Activated naive CD8-positive, alpha-beta T cell (primary cell): ENCODE results near the gene IGSF21.

ENCODE experiments used
- H3K27ac Mint-ChIP-seq: one replicate; pipeline ENCODE4 v1.8.0; 2021; ENCODE audit warnings: mixed read lengths
- H3K27me3 Mint-ChIP-seq: one replicate; pipeline ENCODE4 v1.8.0; 2021; ENCODE audit warnings: mixed read lengths
- H3K36me3 Mint-ChIP-seq: one replicate; pipeline ENCODE4 v1.8.0; 2021; ENCODE audit warnings: mixed read lengths
- H3K4me1 Mint-ChIP-seq: one replicate; pipeline ENCODE4 v1.8.0; 2021; ENCODE audit warnings: low read depth, mixed read lengths
- H3K4me3 Mint-ChIP-seq: one replicate; pipeline ENCODE4 v1.8.0; 2021; ENCODE audit warnings: mild to moderate bottlenecking, mixed read lengths
- H3K9me3 Mint-ChIP-seq: one replicate; pipeline ENCODE4 v1.8.0; 2021; ENCODE audit warnings: low read depth, mixed read lengths

The IGSF21 gene

DNA sequence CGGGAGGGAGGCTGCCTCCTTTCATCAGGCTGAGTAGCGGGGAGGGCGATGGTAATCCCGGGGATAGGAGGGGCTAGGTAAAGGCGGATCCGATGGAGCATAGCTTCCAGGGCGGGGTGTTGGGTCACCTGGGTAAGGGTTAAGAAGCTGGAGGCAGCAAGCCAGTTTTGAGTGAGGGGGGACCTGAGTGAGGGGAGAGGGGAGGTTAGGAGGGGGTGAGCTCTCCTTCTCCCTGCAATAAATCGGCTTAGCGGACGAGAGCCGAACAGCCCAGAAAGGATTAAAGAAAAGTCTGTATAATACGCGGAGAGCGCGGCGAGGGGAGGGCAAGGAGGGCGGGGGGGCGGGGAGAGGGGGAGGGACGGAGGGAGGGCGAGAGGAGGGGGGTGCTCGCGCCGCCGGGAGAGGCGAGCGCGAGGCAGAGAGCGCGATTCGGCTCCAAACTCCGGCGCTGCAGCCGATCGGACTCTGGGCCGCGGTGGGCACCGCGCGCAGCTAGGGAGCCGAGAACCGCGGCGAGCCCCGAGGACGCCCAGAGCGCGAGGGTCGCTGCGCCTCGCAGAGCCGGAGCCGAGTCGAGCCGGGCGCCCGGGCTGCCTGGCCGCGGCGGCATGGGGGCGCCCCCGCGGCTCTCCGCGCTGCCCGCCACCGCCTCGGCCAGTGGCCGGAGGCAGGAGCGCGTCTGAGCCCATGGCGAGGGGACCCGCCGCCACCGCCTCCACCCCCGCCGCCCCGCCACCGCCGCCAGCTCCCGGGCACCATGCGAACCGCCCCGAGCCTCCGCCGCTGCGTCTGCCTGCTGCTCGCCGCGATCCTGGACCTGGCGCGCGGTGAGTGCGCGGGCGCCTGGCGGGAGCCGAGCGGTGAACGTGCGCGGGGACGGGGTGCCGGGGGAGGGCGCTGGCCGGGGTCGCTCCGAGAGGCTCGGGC, at the start of gene IGSF21:
Gene IGSF21, plus strand, starts transcription at position 430 of the 930 bp plus-strand sequence. Its CDS starts 331 bp downstream, at position 761.
- H3K36me3 Mint-ChIP-seq: no peaks in the 10 kb centered on the region
- peaks cover 26% of the 10 kb centered on the region for H3K27me3 Mint-ChIP-seq
- H3K9me3 Mint-ChIP-seq: no peaks in the 10 kb centered on the region
- peaks cover 16% of the 10 kb centered on the region for H3K4me1 Mint-ChIP-seq
- H3K4me3 Mint-ChIP-seq: no peak within 1 kb of the TSS
- H3K27ac Mint-ChIP-seq: peak within 1 kb of the TSS; percentile 1

DNA sequence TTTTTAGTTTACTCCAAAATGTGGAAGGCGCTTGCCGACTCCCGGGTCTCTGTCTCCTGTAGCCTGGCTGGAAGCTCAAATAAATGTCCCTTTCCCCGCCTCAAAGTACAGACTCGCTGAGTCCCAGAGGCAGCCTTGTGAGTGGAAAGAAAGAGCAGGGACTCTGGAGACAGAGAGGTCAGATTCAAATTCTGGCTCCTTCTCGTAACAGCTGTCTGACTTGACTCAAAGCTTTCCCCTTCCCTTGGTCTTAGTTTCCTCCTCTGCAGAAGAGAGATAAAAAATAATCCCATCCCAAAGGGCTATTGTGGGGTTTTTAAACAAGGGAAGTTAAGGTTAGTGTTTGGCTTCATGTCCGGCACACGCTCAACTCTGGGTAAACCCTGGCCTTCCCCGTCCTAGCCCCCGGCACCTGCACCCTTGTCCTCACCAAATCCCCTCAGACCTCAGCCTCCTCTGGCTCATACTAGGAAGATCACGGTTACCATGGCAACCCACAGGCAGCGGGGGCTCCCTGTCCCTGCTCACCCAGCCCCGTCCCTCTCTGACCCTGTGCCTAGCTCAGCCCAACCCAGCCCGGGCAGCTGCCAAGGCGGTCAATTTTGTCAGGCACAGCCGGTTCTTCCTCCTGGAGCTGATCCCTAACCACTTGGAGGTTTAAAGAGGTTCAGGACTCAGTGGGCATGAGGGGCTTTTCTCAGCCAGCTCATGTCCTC, 49.2 kb upstream of the IGSF21 start:
- no peaks in the 10 kb centered on the region for H3K9me3 Mint-ChIP-seq
- H3K27ac Mint-ChIP-seq: no peak overlapping the region
- H3K27me3 Mint-ChIP-seq: peaks cover 12% of the 10 kb centered on the region
- H3K36me3 Mint-ChIP-seq: no peaks in the 10 kb centered on the region
- H3K4me3 Mint-ChIP-seq: no peak overlapping the region
- no peaks in the 10 kb centered on the region for H3K4me1 Mint-ChIP-seq

DNA sequence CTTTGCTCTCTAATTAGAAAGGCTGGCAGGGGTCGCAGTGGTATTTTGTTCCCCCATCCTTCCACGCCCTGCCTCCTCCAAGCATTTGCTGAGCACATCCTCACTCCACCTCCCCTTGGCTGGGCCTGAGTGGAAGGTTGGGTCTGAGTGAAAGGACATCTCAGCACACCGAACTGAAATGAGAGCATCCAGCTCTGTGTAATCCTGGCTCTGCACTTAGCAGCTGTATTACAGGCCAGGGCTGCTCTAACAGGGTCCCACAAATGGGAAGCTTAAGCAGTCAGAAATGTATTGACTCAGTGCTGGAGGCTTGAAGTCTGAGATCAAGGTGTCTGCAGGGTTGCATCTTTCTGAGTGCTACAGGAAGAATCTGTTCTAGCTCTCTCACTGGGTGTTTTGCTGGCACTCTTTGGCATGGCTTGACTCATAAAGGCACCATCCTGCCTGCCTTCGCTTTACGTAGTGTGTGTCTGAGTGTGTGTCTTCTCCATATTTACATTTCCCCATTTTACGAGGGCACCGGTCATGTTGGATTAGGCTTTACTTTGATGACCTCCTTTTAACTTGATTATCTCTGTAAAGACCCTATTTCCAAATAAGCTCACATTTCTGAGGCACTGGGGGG, 48.5 kb upstream of the IGSF21 start:
- H3K36me3 Mint-ChIP-seq: no peaks in the 10 kb centered on the region
- H3K27me3 Mint-ChIP-seq: peaks cover 12% of the 10 kb centered on the region
- no peak overlapping the region for H3K4me3 Mint-ChIP-seq
- no peaks in the 10 kb centered on the region for H3K4me1 Mint-ChIP-seq
- no peak overlapping the region for H3K27ac Mint-ChIP-seq
- no peaks in the 10 kb centered on the region for H3K9me3 Mint-ChIP-seq

DNA sequence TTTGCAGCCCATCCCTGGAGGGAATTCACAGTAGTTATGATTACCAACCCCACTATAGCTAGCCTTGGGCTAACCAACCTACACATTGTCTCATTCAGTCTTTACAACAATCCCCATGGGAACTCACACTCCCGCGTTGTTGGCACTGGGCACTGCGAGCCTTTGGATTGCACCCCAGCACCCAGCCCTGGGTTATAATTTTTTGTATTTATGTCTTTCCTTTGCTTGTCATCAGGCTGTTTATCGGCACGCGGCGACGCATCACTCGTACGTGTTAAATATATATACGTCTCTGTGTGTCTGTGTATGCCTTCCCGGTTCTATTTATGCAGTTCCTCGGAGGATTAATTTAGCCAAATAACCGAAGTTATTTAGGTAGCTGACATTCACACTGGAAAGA, 47.2 kb upstream of the IGSF21 start:
- Mint-ChIP-seq H3K4me1 (no peaks in the 10 kb centered on the region), H3K9me3 (no peaks in the 10 kb centered on the region), H3K27me3 (peaks cover 6% of the 10 kb centered on the region)

DNA sequence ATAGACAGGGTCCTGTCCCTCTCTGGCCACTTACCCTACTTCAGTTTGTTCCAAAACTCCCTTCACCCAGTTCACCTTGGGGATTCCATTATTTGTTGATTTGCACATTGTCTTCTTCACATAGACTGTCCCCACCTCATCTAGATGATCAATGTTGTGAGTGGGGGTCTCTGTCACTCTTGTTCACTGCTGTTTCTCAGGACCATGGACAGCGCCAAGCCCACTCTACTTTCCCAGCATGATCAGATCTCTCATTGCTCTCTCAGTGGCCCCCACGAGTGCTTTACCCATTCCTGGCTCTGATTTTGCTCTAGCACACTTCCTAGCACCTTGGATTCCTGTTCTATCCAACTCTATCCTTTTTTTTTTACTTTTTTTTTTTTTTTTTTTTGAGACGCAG, 45.4 kb upstream of the IGSF21 start:
- Mint-ChIP-seq H3K27ac (no peak overlapping the region), H3K27me3 (peaks cover 5% of the 10 kb centered on the region), H3K36me3 (no peaks in the 10 kb centered on the region), H3K9me3 (no peaks in the 10 kb centered on the region), H3K4me3 (no peak overlapping the region), H3K4me1 (no peaks in the 10 kb centered on the region)

More for the DNA sequence above, 47.2 kb upstream of the IGSF21 start:
- Mint-ChIP-seq H3K36me3 (no peaks in the 10 kb centered on the region), H3K4me3 (no peak overlapping the region), H3K27ac (no peak overlapping the region)

DNA sequence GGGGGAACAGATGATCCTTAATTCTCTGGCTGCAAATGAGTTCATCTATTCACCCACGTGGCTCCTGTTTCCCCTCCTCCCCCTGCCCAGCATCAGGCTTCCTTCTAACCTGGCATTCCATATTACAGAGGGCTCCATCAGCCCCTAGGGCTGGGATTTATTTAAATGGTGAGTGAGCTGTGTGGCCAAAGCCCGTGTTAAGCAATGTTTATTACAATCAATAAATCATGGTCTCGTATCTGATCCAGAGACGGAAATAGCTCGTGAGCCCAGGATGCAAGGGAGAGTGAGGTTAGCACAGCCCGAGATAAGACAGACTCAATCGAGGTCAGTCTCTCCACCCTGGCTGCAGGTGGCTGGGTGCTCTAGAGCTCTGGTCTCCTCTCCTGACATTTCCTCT, 43.1 kb upstream of the IGSF21 start:
- Mint-ChIP-seq H3K4me3 (no peak overlapping the region), H3K27ac (no peak overlapping the region), H3K4me1 (peaks cover 12% of the 10 kb centered on the region), H3K36me3 (no peaks in the 10 kb centered on the region), H3K9me3 (no peaks in the 10 kb centered on the region), H3K27me3 (peaks cover 3% of the 10 kb centered on the region)

DNA sequence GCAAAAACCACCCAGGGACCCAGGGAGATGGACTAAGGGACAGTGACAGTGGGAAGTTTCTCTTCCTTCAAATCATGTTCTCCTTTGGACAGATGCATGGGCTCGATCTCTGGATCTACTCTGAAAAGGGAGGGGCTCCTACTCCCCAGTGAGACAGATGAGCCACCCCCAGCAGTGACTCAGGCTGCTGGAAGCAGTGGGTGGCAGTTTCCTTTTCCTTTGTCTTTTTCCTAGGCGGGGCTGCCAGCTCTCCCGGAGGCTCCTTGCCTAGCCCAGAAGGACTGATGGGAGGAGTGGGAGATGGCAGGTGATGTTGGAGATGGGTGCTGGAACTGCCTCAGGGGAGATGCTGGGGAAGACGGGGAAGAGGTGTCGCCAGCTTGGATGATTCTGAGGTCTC, 41.0 kb upstream of the IGSF21 start:
- peaks cover 3% of the 10 kb centered on the region for H3K27me3 Mint-ChIP-seq
- no peaks in the 10 kb centered on the region for H3K9me3 Mint-ChIP-seq
- H3K27ac Mint-ChIP-seq: no peak overlapping the region
- H3K36me3 Mint-ChIP-seq: no peaks in the 10 kb centered on the region
- H3K4me1 Mint-ChIP-seq: peaks cover 21% of the 10 kb centered on the region
- no peak overlapping the region for H3K4me3 Mint-ChIP-seq

DNA sequence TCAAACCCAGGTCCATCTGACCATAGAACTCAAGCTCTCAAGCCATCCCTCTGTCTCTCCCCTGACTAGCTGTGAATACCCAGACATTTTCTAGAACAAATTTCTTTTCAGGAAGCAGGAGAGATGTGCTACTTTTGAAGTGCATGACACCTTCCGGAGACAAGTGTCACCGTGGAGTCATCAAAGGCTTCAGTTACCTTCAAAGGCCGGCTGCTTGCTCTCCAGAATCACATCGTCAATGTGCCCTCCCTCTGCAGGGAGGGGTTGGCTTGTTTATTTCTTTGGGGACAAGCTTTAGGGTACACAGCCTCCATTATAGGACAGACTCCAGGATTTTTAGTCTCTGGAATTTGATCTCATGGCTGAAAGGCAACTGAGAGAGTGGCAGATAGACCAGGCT, 37.7 kb upstream of the IGSF21 start:
- Mint-ChIP-seq H3K4me3 (no peak overlapping the region), H3K9me3 (no peaks in the 10 kb centered on the region), H3K27me3 (no peaks in the 10 kb centered on the region), H3K36me3 (no peaks in the 10 kb centered on the region), H3K4me1 (peaks cover 21% of the 10 kb centered on the region), H3K27ac (no peak overlapping the region)

DNA sequence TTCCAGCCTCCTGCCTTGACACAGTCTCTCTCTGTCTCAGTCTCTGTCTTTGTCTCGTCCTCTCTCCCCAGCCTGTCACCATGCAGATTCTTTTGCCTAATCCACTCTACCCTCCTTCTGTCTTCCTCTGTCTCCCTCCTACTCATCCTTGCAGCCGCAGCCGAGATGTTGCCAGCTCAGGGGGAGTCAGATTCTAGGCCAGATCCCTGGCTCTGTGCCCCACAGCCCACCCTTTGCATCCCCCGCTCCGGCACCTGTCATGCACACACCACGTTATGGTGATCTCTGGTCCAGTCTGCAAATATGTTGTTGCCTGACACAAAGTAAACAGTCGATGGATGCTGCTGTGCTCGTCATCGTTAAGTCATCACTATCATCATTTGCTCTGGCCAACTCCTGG, 35.5 kb upstream of the IGSF21 start:
- H3K9me3 Mint-ChIP-seq: no peaks in the 10 kb centered on the region
- H3K27ac Mint-ChIP-seq: peak overlapping the region; percentile 24

DNA sequence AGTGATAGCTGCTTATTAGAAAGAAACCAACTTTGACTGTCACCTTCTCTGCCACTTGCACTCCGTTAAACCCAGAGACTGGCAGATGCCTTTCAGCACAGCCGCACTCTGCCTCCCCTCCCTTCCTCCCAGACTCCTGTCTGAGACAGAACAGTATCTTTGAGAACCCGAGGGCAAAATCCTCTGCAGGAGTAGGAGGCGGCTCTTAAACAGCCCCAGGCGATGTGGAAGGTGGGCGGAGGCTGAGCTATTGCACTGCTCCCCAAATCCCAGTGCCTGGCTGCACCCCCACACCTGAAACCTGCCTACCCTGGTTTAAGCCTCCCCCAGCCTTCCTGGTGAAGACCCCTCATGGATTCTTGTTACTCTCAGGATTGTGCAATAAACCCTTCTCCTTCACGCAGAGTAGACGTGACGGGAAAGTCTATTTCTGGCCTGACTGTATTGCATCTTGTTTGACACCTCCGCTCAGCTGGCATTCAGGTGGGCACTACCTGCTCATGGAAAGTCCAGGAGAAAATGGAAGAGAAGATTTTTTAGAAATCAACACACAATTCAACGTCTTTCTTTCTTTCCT, 34.4 kb upstream of the IGSF21 start:
- Mint-ChIP-seq H3K36me3 (no peaks in the 10 kb centered on the region), H3K4me3 (no peak overlapping the region), H3K27ac (no peak overlapping the region), H3K4me1 (peaks cover 17% of the 10 kb centered on the region), H3K27me3 (no peaks in the 10 kb centered on the region), H3K9me3 (no peaks in the 10 kb centered on the region)

More for the DNA sequence above, 35.5 kb upstream of the IGSF21 start:
- H3K36me3 Mint-ChIP-seq: no peaks in the 10 kb centered on the region
- no peak overlapping the region for H3K4me3 Mint-ChIP-seq
- no peaks in the 10 kb centered on the region for H3K27me3 Mint-ChIP-seq
- H3K4me1 Mint-ChIP-seq: peaks cover 21% of the 10 kb centered on the region

DNA sequence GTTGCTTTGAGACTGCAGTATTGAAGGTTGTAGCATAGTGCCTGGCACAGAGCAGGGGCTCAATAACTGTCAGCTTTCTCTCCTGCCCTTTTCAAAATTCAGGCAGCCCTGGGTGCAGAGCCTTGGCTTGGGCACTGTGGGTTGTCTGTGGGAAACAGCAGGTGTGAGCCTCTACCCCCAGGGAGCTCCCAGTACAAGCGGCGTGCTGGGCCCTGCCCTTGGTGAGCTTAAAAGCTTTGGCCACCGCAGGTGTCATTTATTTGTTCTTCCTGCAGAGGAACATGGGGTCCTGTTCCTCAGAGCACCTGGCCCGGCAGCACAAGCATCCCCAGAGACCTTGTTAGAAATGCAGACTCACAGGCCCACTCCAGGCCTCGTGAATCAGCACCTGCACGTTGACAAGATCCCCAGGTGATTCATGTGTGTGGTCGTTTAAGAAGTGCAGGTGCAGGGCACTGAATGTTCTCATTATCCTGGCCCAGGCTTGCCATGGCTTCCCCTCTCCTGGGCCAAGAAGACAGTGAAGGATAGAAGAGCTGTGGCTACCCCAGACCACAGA, 29.9 kb upstream of the IGSF21 start:
- no peak overlapping the region for H3K27ac Mint-ChIP-seq
- H3K36me3 Mint-ChIP-seq: no peaks in the 10 kb centered on the region
- H3K4me1 Mint-ChIP-seq: no peaks in the 10 kb centered on the region
- H3K4me3 Mint-ChIP-seq: no peak overlapping the region
- no peaks in the 10 kb centered on the region for H3K9me3 Mint-ChIP-seq
- H3K27me3 Mint-ChIP-seq: no peaks in the 10 kb centered on the region

DNA sequence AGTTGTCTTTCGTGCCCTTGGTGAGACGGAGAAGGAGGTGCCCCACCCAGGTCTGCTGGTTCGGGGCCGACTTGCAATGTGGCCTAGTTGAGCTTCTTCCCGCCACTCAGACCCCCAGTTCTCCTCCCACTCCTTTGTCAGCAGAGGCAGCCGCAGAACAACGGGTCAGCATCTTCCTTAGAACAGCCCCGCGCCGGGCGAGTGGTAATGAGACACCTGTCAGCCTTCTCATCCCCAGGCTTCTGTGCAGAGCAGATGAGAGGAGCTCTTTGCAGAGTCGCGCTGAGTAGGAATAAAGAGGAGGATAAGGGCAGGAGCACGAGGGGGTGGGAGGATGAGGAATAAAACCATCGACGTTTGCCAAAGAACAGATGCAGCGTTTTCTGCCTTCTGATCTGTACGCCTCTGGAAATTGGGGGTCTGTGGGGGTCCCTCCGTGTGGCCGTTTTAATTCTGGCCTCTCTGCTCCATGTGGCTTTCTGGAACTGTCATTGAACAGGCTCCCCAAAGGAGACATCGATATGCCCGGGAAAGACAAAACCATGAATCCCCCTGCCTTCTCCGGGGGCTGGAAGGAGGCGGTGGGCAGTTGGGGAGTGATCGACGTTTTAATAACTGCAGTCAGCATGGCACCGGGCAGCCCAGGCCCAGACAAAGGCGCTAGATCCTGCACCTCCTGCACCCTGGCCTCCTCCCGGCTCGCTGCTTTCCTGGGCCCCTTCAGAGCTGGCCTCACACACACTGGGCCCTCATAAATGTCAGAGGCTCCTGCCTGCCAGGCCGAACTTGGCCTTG, 27.5 kb upstream of the IGSF21 start:
- H3K4me3 Mint-ChIP-seq: no peak overlapping the region
- no peak overlapping the region for H3K27ac Mint-ChIP-seq
- H3K27me3 Mint-ChIP-seq: no peaks in the 10 kb centered on the region
- no peaks in the 10 kb centered on the region for H3K36me3 Mint-ChIP-seq
- H3K9me3 Mint-ChIP-seq: no peaks in the 10 kb centered on the region
- H3K4me1 Mint-ChIP-seq: no peaks in the 10 kb centered on the region

DNA sequence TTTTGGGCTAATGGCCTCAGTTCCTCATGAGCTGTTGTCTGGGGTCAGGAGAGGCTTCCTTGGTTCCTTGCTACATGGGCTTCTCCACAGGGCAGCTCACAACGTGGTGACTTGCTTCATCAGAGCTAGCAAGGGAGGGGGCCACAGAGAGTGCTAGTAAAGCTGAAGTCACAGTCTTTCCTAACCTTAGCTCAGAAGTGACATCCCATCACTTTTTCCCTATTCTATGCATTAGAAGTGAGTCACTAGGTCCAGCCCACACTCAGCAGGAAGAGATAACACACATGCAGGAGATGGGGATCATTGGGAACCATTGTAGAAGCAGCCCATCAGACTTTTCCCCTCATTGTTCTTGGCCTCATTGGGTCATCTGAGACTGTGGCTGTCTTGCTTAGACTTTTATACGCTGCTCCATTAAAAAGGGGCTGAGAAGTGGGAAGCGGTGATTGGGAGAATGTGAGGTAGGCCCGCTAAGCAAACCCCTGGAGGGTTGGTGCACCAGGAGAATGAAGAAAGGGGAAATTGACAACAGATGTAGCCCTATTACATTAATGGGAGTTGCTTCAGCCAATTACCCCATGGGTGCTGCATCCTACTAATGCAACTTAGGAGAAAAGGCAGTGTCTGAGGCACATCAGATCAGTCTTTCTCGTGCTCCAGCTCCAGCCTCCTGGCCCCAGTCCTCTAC, 22.1 kb upstream of the IGSF21 start:
- H3K4me3 Mint-ChIP-seq: no peak overlapping the region
- peaks cover 3% of the 10 kb centered on the region for H3K27me3 Mint-ChIP-seq
- no peaks in the 10 kb centered on the region for H3K9me3 Mint-ChIP-seq
- no peaks in the 10 kb centered on the region for H3K36me3 Mint-ChIP-seq
- no peaks in the 10 kb centered on the region for H3K4me1 Mint-ChIP-seq
- no peak overlapping the region for H3K27ac Mint-ChIP-seq
